ENCODE measurements around the gene AUTS2.

AUTS2 gene

GRCh38 chr7:70446448-70447143 is 848.3 kb downstream of the AUTS2 start:
- TF ChIP-seq ZNF274 (IDR thresholded peaks at IDR 0.05; ENCODE audit: low read depth, low read length): no peak

GRCh38 chr7:70448312-70448906 is 850.1 kb downstream of the AUTS2 start:
- no peak for TF ChIP-seq ZNF274 (IDR thresholded peaks at IDR 0.05; ENCODE audit: low read depth, low read length)
- H3K4me3 ChIP-seq (ENCODE audit: low read length): no peak overlapping the region

More at GRCh38 chr7:70446448-70447143, 848.3 kb downstream of the AUTS2 start:
- no peak overlapping the region for H3K4me3 ChIP-seq (ENCODE audit: low read length)

- no peak overlapping the region for H3K4me3 ChIP-seq (ENCODE audit: low read length)
- no peak for TF ChIP-seq ZNF274 (IDR thresholded peaks at IDR 0.05; ENCODE audit: low read depth, low read length)
Observed at GRCh38 chr7:70450731-70451130, 852.5 kb downstream of the AUTS2 start.

GRCh38 chr7:70455925-70456324 is 857.6 kb downstream of the AUTS2 start:
- H3K4me3 ChIP-seq (ENCODE audit: low read length): no peak overlapping the region
- no peak for TF ChIP-seq ZNF274 (IDR thresholded peaks at IDR 0.05; ENCODE audit: low read depth, low read length)

- H3K4me3 ChIP-seq (ENCODE audit: low read length): no peak overlapping the region
- TF ChIP-seq ZNF274 (IDR thresholded peaks at IDR 0.05; ENCODE audit: low read depth, low read length): no peak
Observed at GRCh38 chr7:70456719-70457118, 858.4 kb downstream of the AUTS2 start.

- TF ChIP-seq ZNF274 (IDR thresholded peaks at IDR 0.05; ENCODE audit: low read depth, low read length): no peak
- no peak overlapping the region for H3K4me3 ChIP-seq (ENCODE audit: low read length)
Observed at GRCh38 chr7:70457482-70457881, 859.2 kb downstream of the AUTS2 start.

- no peak overlapping the region for H3K4me3 ChIP-seq (ENCODE audit: low read length)
- TF ChIP-seq ZNF274 (IDR thresholded peaks at IDR 0.05; ENCODE audit: low read depth, low read length): no peak
Observed at GRCh38 chr7:70457883-70458680, 859.8 kb downstream of the AUTS2 start.

GRCh38 chr7:70458745-70459144 is 860.5 kb downstream of the AUTS2 start:
- H3K4me3 ChIP-seq (ENCODE audit: low read length): no peak overlapping the region
- no peak for TF ChIP-seq ZNF274 (IDR thresholded peaks at IDR 0.05; ENCODE audit: low read depth, low read length)

- TF ChIP-seq ZNF274 (IDR thresholded peaks at IDR 0.05; ENCODE audit: low read depth, low read length): no peak
- H3K4me3 ChIP-seq (ENCODE audit: low read length): no peak overlapping the region
Observed at GRCh38 chr7:70459546-70459945, 861.3 kb downstream of the AUTS2 start.

- TF ChIP-seq ZNF274 (IDR thresholded peaks at IDR 0.05; ENCODE audit: low read depth, low read length): no peak
- H3K4me3 ChIP-seq (ENCODE audit: low read length): no peak overlapping the region
Observed at GRCh38 chr7:70460071-70460470, 861.8 kb downstream of the AUTS2 start.

GRCh38 chr7:70460562-70460961 is 862.3 kb downstream of the AUTS2 start:
- no peak for TF ChIP-seq ZNF274 (IDR thresholded peaks at IDR 0.05; ENCODE audit: low read depth, low read length)
- H3K4me3 ChIP-seq (ENCODE audit: low read length): no peak overlapping the region

GRCh38 chr7:70463352-70463938 is 865.2 kb downstream of the AUTS2 start:
- no peak overlapping the region for H3K4me3 ChIP-seq (ENCODE audit: low read length)

GRCh38 chr7:70466725-70467364 is 868.6 kb downstream of the AUTS2 start:
- no peak for TF ChIP-seq ZNF274 (IDR thresholded peaks at IDR 0.05; ENCODE audit: low read depth, low read length)
- no peak overlapping the region for H3K4me3 ChIP-seq (ENCODE audit: low read length)

More at GRCh38 chr7:70463352-70463938, 865.2 kb downstream of the AUTS2 start:
- TF ChIP-seq ZNF274 (IDR thresholded peaks at IDR 0.05; ENCODE audit: low read depth, low read length): no peak

GRCh38 chr7:70470746-70471145 is 872.5 kb downstream of the AUTS2 start:
- TF ChIP-seq ZNF274 (IDR thresholded peaks at IDR 0.05; ENCODE audit: low read depth, low read length): no peak
- H3K4me3 ChIP-seq (ENCODE audit: low read length): no peak overlapping the region

Data from GM08714 (cell line).